HepG2 (cell line): Measurements from ENCODE around the gene COASY. TPM values are rescaled to one million over a fixed set of nuclear protein-coding genes. Genes with fewer than 3 reads are reported as not detected.

Source experiments
- CSRNP2 ChIP-seq: sonication (generic); formaldehyde crosslinking; conservative IDR thresholded peaks from 2 replicates; pipeline ENCODE4 v1.8.0; 2022; ENCODE audit warnings: low read depth, missing genetic modification reagents
- EEA1 ChIP-seq: sonication (generic); formaldehyde crosslinking; IDR thresholded peaks from 2 replicates; pipeline ENCODE4 v1.5.1; 2020; ENCODE audit warnings: mild to moderate bottlenecking, missing genetic modification reagents, borderline replicate concordance
- ELF4 ChIP-seq: sonication (generic); formaldehyde crosslinking; IDR thresholded peaks from 2 replicates; pipeline ENCODE4 v1.5.0; 2020; ENCODE audit warnings: missing genetic modification reagents, mild to moderate bottlenecking, moderate library complexity, borderline replicate concordance
- FOXA1 ChIP-seq, 2 experiments: fragments of 450-650 bp in 1 of 2; sonication (generic) in 1 of 2; formaldehyde crosslinking in 1 of 2; IDR thresholded peaks; 2 replicates each; pipeline versions ENCODE4 v1.4.0 to v1.6.1; 2016 to 2020; ENCODE audit warnings: missing genetic modification reagents in 1 of 2
- NFYB ChIP-seq: sonication (generic); formaldehyde crosslinking; IDR thresholded peaks from 2 replicates; pipeline ENCODE4 v1.4.0; 2020; ENCODE audit warnings: missing genetic modification reagents
- PHB2 ChIP-seq: fragments of 450-650 bp; IDR thresholded peaks from 2 replicates; pipeline ENCODE4 v1.6.1; 2018; ENCODE audit not compliant: partially characterized antibody
- PREB ChIP-seq: sonication (generic); formaldehyde crosslinking; IDR thresholded peaks from 2 replicates; pipeline ENCODE4 v1.4.0; 2020; ENCODE audit warnings: missing genetic modification reagents
- SP5 ChIP-seq: IDR thresholded peaks from 2 replicates; pipeline ENCODE4 v1.6.1; 2016; ENCODE audit warnings: low read depth, borderline replicate concordance
- TBL1XR1 ChIP-seq: fragments of 150-350 bp; IDR thresholded peaks from 2 replicates; pipeline ENCODE4 v1.6.1; 2014; ENCODE audit warnings: borderline replicate concordance, low read length; ENCODE audit not compliant: partially characterized antibody
- TBP ChIP-seq: sonication (generic); formaldehyde crosslinking; IDR thresholded peaks from 2 replicates; pipeline ENCODE4 v1.5.0; 2020; ENCODE audit warnings: missing genetic modification reagents
- THYN1 ChIP-seq: sonication (generic); formaldehyde crosslinking; IDR thresholded peaks from 2 replicates; pipeline ENCODE4 v1.8.1; 2023; ENCODE audit warnings: low read depth, mild to moderate bottlenecking, moderate library complexity, missing genetic modification reagents, borderline replicate concordance
- ZBTB7B ChIP-seq: sonication (generic); formaldehyde crosslinking; IDR thresholded peaks from 2 replicates; pipeline ENCODE4 v1.4.0; 2020; ENCODE audit warnings: missing genetic modification reagents
- ZFAT ChIP-seq: sonication (generic); formaldehyde crosslinking; conservative IDR thresholded peaks from 2 replicates; pipeline ENCODE4 v1.8.1; 2023; ENCODE audit warnings: missing genetic modification reagents, inconsistent platforms
- ZFP36L2 ChIP-seq: sonication (generic); formaldehyde crosslinking; IDR thresholded peaks from 2 replicates; pipeline ENCODE4 v1.4.0; 2020; ENCODE audit warnings: missing genetic modification reagents
- ZMYM2 ChIP-seq: sonication (generic); formaldehyde crosslinking; IDR thresholded peaks from 2 replicates; pipeline ENCODE4 v1.8.0; 2022; ENCODE audit warnings: mild to moderate bottlenecking, missing genetic modification reagents
- ZNF572 ChIP-seq: sonication (generic); formaldehyde crosslinking; IDR thresholded peaks from 2 replicates; pipeline ENCODE4 v1.5.1; 2020; ENCODE audit warnings: mild to moderate bottlenecking, missing genetic modification reagents
- ZNF709 ChIP-seq: sonication (generic); formaldehyde crosslinking; IDR thresholded peaks from 2 replicates; pipeline ENCODE4 v1.5.0; 2020; ENCODE audit warnings: mild to moderate bottlenecking, missing genetic modification reagents
- polyA plus RNA-seq, 8 experiments: library from polyadenylated mRNA; depleted of rRNA in 3 of 8; stranded (reverse) in 7 of 8; unstranded in 1 of 8; fragments of >200 nt; fragmentation: Illumina TruSeq in 4 of 8; extraction: Trizol in 4 of 8; gene quantifications; 2 replicates each; pipeline versions ENCODE4 v1.2.1 to v1.2.3, GENCODE V29; 2011 to 2016; ENCODE audit warnings: low read depth in 4 of 8, missing spikeins in 1 of 8, mixed read lengths in 1 of 8; ENCODE audit not compliant: insufficient read depth in 1 of 8
- total RNA-seq, 5 experiments: library from RNA; depleted of rRNA; stranded (reverse); fragments of >200 nt; fragmentation: Illumina TruSeq; extraction: Trizol; gene quantifications; 2 replicates each; pipeline ENCODE4 v1.2.3, GENCODE V29; 2016; ENCODE audit warnings: low read depth in 1 of 5
- TF ChIP-seq, protein P1 (sequence below): sonication (generic); formaldehyde crosslinking; conservative IDR thresholded peaks from 2 replicates; pipeline ENCODE4 v1.8.0; 2022; ENCODE audit warnings: missing genetic modification reagents
- TF ChIP-seq, protein P2 (sequence below): sonication (generic); formaldehyde crosslinking; IDR thresholded peaks from 2 replicates; pipeline ENCODE4 v1.4.0; 2020; ENCODE audit warnings: missing genetic modification reagents, borderline replicate concordance
- TF ChIP-seq, protein P3 (sequence below): sonication (generic); formaldehyde crosslinking; IDR thresholded peaks from 2 replicates; pipeline ENCODE4 v1.8.0; 2022; ENCODE audit warnings: missing genetic modification reagents, mild to moderate bottlenecking, inconsistent platforms, borderline replicate concordance

Gene COASY
- total and polyA plus RNA-seq, 2 of the 13 experiments (the other 11 are each of a cell fraction or from before 2014, with no cell fraction given) = 90.7 to 125 TPM

- no peak for TF ChIP-seq PREB (CRISPR knock-in tag)
- no peak for TF ChIP-seq ZFAT
- TF ChIP-seq, protein P1, sequence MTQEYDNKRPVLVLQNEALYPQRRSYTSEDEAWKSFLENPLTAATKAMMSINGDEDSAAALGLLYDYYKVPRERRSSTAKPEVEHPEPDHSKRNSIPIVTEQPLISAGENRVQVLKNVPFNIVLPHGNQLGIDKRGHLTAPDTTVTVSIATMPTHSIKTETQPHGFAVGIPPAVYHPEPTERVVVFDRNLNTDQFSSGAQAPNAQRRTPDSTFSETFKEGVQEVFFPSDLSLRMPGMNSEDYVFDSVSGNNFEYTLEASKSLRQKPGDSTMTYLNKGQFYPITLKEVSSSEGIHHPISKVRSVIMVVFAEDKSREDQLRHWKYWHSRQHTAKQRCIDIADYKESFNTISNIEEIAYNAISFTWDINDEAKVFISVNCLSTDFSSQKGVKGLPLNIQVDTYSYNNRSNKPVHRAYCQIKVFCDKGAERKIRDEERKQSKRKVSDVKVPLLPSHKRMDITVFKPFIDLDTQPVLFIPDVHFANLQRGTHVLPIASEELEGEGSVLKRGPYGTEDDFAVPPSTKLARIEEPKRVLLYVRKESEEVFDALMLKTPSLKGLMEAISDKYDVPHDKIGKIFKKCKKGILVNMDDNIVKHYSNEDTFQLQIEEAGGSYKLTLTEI (CRISPR knock-in tag) = no peak
- 0 out of 2 replicates have a peak, but pooled peaks have one; percentile 55 for TF ChIP-seq EEA1
- peak; percentile 91 for TF ChIP-seq ZBTB7B (CRISPR knock-in tag)
- peak; percentile 97 for TF ChIP-seq FOXA1 (IDR thresholded peaks at IDR 0.05)
- TF ChIP-seq FOXA1 (CRISPR knock-in tag; IDR thresholded peaks at IDR 0.05) = peak; percentile 99
- no peak for TF ChIP-seq ZFP36L2 (CRISPR knock-in tag)
- no peak for TF ChIP-seq TBL1XR1
- TF ChIP-seq NFYB (CRISPR knock-in tag) = peak; percentile 12; the same call in 1 of the 2 replicates
- TF ChIP-seq ELF4 (CRISPR knock-in tag) = no peak
- peak; percentile 92 for TF ChIP-seq SP5 (CRISPR knock-in tag)
- TF ChIP-seq, protein P2, sequence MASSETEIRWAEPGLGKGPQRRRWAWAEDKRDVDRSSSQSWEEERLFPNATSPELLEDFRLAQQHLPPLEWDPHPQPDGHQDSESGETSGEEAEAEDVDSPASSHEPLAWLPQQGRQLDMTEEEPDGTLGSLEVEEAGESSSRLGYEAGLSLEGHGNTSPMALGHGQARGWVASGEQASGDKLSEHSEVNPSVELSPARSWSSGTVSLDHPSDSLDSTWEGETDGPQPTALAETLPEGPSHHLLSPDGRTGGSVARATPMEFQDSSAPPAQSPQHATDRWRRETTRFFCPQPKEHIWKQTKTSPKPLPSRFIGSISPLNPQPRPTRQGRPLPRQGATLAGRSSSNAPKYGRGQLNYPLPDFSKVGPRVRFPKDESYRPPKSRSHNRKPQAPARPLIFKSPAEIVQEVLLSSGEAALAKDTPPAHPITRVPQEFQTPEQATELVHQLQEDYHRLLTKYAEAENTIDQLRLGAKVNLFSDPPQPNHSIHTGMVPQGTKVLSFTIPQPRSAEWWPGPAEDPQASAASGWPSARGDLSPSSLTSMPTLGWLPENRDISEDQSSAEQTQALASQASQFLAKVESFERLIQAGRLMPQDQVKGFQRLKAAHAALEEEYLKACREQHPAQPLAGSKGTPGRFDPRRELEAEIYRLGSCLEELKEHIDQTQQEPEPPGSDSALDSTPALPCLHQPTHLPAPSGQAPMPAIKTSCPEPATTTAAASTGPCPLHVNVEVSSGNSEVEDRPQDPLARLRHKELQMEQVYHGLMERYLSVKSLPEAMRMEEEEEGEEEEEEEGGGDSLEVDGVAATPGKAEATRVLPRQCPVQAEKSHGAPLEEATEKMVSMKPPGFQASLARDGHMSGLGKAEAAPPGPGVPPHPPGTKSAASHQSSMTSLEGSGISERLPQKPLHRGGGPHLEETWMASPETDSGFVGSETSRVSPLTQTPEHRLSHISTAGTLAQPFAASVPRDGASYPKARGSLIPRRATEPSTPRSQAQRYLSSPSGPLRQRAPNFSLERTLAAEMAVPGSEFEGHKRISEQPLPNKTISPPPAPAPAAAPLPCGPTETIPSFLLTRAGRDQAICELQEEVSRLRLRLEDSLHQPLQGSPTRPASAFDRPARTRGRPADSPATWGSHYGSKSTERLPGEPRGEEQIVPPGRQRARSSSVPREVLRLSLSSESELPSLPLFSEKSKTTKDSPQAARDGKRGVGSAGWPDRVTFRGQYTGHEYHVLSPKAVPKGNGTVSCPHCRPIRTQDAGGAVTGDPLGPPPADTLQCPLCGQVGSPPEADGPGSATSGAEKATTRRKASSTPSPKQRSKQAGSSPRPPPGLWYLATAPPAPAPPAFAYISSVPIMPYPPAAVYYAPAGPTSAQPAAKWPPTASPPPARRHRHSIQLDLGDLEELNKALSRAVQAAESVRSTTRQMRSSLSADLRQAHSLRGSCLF (CRISPR knock-in tag) = no peak
- TF ChIP-seq, protein P3, sequence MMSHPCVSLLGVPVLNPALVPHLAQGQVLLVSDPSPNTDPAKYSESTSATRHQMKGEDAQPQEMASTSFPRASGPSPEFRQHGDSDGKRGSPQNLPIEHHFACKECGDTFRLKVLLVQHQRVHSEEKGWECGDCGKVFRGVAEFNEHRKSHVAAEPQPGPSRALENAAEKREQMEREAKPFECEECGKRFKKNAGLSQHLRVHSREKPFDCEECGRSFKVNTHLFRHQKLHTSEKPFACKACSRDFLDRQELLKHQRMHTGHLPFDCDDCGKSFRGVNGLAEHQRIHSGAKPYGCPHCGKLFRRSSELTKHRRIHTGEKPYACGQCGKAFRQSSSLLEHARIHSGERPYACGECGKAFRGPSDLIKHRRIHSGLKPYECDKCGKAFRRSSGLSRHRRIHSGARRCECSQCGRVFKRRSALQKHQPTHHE = no peak; the same call in 1 of the 2 replicates
- TF ChIP-seq ZNF709 = no peak
- no peak for TF ChIP-seq THYN1 (CRISPR knock-in tag)
- TF ChIP-seq ZNF572 (CRISPR knock-in tag) = no peak
- no peak for TF ChIP-seq CSRNP2 (CRISPR knock-in tag)
- TF ChIP-seq ZMYM2 = 0 out of 2 replicates have a peak, but pooled peaks have one; percentile 19
- TF ChIP-seq TBP (CRISPR knock-in tag) = no peak
- TF ChIP-seq PHB2 = no peak
These were observed 30.9 kb upstream of the COASY start (continued) for GRCh38 chr17:42530952-42531454.
